GM12892 (cell line): Measurements from ENCODE around the gene PRICKLE4.

ENCODE experiments used
- POLR2A ChIP-seq: IDR thresholded peaks from 2 replicates; pipeline ENCODE4 v1.6.1; 2011; ENCODE audit warnings: low read depth, low read length, control low read depth
- POLR2AphosphoS5 ChIP-seq: IDR thresholded peaks from 2 replicates; pipeline ENCODE4 v1.6.1; 2011; ENCODE audit warnings: low read depth, low read length, control low read depth
- TAF1 ChIP-seq: IDR thresholded peaks from 2 replicates; pipeline ENCODE4 v1.6.1; 2011; ENCODE audit warnings: low read depth, mild to moderate bottlenecking, control low read depth, low read length, borderline replicate concordance

DNA sequence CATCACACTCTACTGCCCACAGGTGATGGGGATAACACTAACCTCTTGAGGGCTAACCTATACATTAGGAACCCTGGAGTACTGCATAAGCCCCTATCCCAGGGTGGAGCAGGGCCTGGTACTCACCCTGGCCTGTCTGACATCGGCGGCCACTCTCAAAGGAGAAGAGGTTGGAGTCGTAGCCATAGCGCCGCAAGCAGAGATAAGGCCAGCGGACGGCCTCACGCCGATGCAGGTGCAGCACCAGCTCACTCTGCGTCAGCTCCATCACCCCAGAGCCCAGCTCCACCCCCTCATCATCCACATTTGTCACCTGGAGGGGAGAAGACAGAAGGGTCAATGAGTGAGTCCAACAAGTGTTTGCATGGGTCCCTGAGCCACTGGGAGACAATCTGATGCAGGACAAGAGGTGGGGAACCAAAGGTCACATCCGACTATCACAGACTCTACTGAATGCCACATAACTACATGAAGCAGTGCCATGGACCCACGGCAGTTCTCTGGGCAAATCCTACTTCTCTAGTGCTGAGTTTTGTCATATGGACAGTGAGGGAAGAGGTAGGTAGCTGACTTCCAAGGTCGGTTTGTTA, 5.2 kb upstream of the PRICKLE4 start:
- no peak for TF ChIP-seq POLR2A
- no peak for TF ChIP-seq TAF1
- no peak for TF ChIP-seq POLR2AphosphoS5
